ENCODE data around the gene COG5.

- TF ChIP-seq, protein P1, sequence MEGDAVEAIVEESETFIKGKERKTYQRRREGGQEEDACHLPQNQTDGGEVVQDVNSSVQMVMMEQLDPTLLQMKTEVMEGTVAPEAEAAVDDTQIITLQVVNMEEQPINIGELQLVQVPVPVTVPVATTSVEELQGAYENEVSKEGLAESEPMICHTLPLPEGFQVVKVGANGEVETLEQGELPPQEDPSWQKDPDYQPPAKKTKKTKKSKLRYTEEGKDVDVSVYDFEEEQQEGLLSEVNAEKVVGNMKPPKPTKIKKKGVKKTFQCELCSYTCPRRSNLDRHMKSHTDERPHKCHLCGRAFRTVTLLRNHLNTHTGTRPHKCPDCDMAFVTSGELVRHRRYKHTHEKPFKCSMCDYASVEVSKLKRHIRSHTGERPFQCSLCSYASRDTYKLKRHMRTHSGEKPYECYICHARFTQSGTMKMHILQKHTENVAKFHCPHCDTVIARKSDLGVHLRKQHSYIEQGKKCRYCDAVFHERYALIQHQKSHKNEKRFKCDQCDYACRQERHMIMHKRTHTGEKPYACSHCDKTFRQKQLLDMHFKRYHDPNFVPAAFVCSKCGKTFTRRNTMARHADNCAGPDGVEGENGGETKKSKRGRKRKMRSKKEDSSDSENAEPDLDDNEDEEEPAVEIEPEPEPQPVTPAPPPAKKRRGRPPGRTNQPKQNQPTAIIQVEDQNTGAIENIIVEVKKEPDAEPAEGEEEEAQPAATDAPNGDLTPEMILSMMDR (IDR thresholded peaks at IDR 0.05) = no peak
- no peak for TF ChIP-seq POLR2AphosphoS5 (IDR thresholded peaks at IDR 0.05)
- TF ChIP-seq POLR2A (IDR thresholded peaks at IDR 0.05) = no peak
Observed at GRCh38 chr7:107599262-107599661, 35.5 kb upstream of the COG5 start.

All from breast epithelium (tissue), 3 donors.